HG02798 (cell line): ENCODE data around the gene ARMC3.
"Not testable (repeated sequence)": the region's sequence is repeated elsewhere in the genome, so short reads cannot be mapped to it uniquely, and the experiment has no call there.

Experiments
- ATAC-seq: cut with Tn5 transposase; IDR thresholded peaks from one replicate; pipeline ENCODE4 v1.9.1; 2021; ENCODE audit warnings: mild to moderate bottlenecking; ENCODE audit not compliant: unreplicated experiment, poor library complexity

ARMC3 gene

GRCh38 chr10:22915314-22915713 lies 12.5 kb upstream of the ARMC3 start:
- ATAC-seq = no peak

- no peak for ATAC-seq
These were observed 2.8 kb upstream of the ARMC3 start for GRCh38 chr10:22925088-22925487.

- no peak for ATAC-seq
These were observed 687 bp upstream of the ARMC3 start for GRCh38 chr10:22927166-22927565.

- not testable (repeated sequence) for ATAC-seq
These were observed 1.2 kb downstream of the ARMC3 start for GRCh38 chr10:22929053-22929452.

GRCh38 chr10:22931948-22932347 lies 4.1 kb downstream of the ARMC3 start:
- peak; percentile 50 for ATAC-seq

- ATAC-seq = no peak
These were observed 4.9 kb downstream of the ARMC3 start for GRCh38 chr10:22932626-22933370.

- ATAC-seq = no peak
These were observed 6.9 kb downstream of the ARMC3 start for GRCh38 chr10:22934726-22935125.

- ATAC-seq = no peak
These were observed 14.6 kb downstream of the ARMC3 start for GRCh38 chr10:22942437-22942836.

- peak; percentile 70 for ATAC-seq
These were observed 18.3 kb downstream of the ARMC3 start for GRCh38 chr10:22945934-22946673.

GRCh38 chr10:22954970-22955369 lies 27.1 kb downstream of the ARMC3 start:
- no peak for ATAC-seq

- ATAC-seq = no peak
These were observed 30.5 kb downstream of the ARMC3 start for GRCh38 chr10:22958338-22958737.

GRCh38 chr10:22959292-22959691 lies 31.4 kb downstream of the ARMC3 start:
- no peak for ATAC-seq

GRCh38 chr10:22959950-22960349 lies 32.1 kb downstream of the ARMC3 start:
- no peak for ATAC-seq

GRCh38 chr10:22962817-22963216 lies 35.0 kb downstream of the ARMC3 start:
- no peak for ATAC-seq

GRCh38 chr10:22969704-22970103 lies 41.9 kb downstream of the ARMC3 start:
- ATAC-seq = no peak

- no peak for ATAC-seq
These were observed 48.7 kb downstream of the ARMC3 start for GRCh38 chr10:22976534-22976933.

GRCh38 chr10:22977751-22978150 lies 49.9 kb downstream of the ARMC3 start:
- no peak for ATAC-seq

- no peak for ATAC-seq
These were observed 50.4 kb downstream of the ARMC3 start for GRCh38 chr10:22978287-22978686.

- ATAC-seq = no peak
These were observed 51.1 kb downstream of the ARMC3 start for GRCh38 chr10:22978918-22979317.

- ATAC-seq = no peak
These were observed 53.0 kb downstream of the ARMC3 start for GRCh38 chr10:22980822-22981221.

- no peak for ATAC-seq
These were observed 56.2 kb downstream of the ARMC3 start for GRCh38 chr10:22984066-22984465.
